Transverse colon (tissue), 4 donors: ENCODE data around the gene MPPED2.

ENCODE experiments used
- EP300 ChIP-seq: sonication (generic); formaldehyde crosslinking; IDR thresholded peaks from one replicate; pipeline ENCODE4 v1.6.1; 2017; ENCODE audit warnings: antibody characterized with exemption, low read depth
- POLR2A ChIP-seq: fragments of 450-650 bp; IDR thresholded peaks from one replicate; pipeline ENCODE4 v1.6.1; 2016; ENCODE audit warnings: antibody characterized with exemption, mild to moderate bottlenecking, moderate library complexity
- POLR2AphosphoS5 ChIP-seq, 3 donors: sonication (generic); formaldehyde crosslinking; IDR thresholded peaks; one replicate each; pipeline ENCODE4 v1.6.1; 2016; ENCODE audit warnings: antibody characterized with exemption in 3 of 3
- TF ChIP-seq, protein P1 (sequence below), 5 experiments: fragments of 200-600 bp in 3 of 5; fragments of 450-650 bp in 2 of 5; sonication (generic) in 3 of 5; IDR thresholded peaks; 1 replicate in 2 of 5; 2 replicates in 3 of 5; pipeline ENCODE4 v1.5.1; 2016 to 2017; ENCODE audit warnings: antibody characterized with exemption in 5 of 5, inconsistent platforms in 3 of 5, mild to moderate bottlenecking in 2 of 5, moderate library complexity in 1 of 5

DNA sequence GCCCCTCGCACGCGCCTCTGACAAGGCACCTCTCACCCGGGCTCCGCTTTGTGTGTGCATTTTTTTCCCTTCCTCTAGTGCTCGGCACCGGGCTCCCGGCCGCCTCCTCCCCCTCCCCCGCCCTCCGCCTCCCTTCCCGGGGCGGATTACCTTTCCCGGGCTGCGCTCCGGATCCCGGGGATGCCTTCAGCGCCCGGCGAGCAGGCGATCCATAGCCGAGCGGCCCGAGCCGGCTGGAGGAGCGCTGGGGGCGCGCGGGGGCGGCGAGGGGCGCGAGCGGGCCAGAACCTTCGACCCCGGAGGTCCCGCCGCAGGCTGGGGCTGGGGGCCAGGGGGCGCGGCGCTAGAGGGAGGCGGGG, 282 bp downstream of the MPPED2 start:
- TF ChIP-seq, protein P1, sequence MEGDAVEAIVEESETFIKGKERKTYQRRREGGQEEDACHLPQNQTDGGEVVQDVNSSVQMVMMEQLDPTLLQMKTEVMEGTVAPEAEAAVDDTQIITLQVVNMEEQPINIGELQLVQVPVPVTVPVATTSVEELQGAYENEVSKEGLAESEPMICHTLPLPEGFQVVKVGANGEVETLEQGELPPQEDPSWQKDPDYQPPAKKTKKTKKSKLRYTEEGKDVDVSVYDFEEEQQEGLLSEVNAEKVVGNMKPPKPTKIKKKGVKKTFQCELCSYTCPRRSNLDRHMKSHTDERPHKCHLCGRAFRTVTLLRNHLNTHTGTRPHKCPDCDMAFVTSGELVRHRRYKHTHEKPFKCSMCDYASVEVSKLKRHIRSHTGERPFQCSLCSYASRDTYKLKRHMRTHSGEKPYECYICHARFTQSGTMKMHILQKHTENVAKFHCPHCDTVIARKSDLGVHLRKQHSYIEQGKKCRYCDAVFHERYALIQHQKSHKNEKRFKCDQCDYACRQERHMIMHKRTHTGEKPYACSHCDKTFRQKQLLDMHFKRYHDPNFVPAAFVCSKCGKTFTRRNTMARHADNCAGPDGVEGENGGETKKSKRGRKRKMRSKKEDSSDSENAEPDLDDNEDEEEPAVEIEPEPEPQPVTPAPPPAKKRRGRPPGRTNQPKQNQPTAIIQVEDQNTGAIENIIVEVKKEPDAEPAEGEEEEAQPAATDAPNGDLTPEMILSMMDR (IDR thresholded peaks at IDR 0.05) = no peak
- no peak for TF ChIP-seq POLR2AphosphoS5 (IDR thresholded peaks at IDR 0.05)
- no peak for TF ChIP-seq EP300
- TF ChIP-seq POLR2A = no peak
